Measurements from ENCODE around the gene ETS1.

ETS1 gene

DNA sequence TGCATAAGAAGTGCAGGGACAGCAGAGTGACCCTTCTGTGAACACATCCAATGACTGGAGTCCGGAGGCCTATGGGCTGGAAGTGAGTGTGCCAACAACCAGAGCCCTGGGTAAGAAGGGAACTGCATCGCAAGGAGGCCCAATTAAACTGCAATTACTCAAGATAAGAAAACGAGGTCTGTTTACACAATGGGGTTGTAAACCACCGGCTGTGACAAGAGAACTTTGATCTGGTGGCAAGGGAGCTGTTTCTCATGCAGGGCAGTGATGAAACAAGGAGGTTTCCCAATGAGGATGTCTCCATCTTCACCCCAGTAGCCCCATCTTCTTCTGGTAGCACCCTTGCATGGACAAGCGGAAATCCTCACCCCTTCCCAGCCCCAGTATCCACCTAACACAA lies 21.5 kb downstream of the ETS1 start (continued):
- peak; percentile 45; the same call in 1 of the 2 replicates for TF ChIP-seq KLF7 (tag by site-specific recombination; IDR thresholded peaks at IDR 0.05; ENCODE audit: borderline replicate concordance)
- peak; percentile 38; the same call in 1 of the 2 replicates for TF ChIP-seq KLF8 (tag by site-specific recombination; IDR thresholded peaks at IDR 0.05)
- peak; percentile 81 for TF ChIP-seq ZSCAN16 (tag by site-specific recombination; IDR thresholded peaks at IDR 0.05)
- peak; percentile 82 for TF ChIP-seq ZSCAN30 (tag by site-specific recombination; IDR thresholded peaks at IDR 0.05)
- TF ChIP-seq ZNF146 (tag by site-specific recombination; IDR thresholded peaks at IDR 0.05) = 0 out of 2 replicates have a peak, but pooled peaks have one; percentile 17
- peak; percentile 88 for TF ChIP-seq PRDM6 (tag by site-specific recombination; IDR thresholded peaks at IDR 0.05)
- TF ChIP-seq ZNF843 (tag by site-specific recombination; IDR thresholded peaks at IDR 0.05) = peak; percentile 97
- no peak for TF ChIP-seq GLI4 (tag by site-specific recombination; IDR thresholded peaks at IDR 0.05)
- TF ChIP-seq ZNF664 (tag by site-specific recombination; IDR thresholded peaks at IDR 0.05) = no peak
- peak; percentile 83 for TF ChIP-seq ZBTB20 (tag by site-specific recombination; IDR thresholded peaks at IDR 0.05)
- 0 out of 2 replicates have a peak, but pooled peaks have one; percentile 20 for TF ChIP-seq GLIS2 (tag by site-specific recombination; IDR thresholded peaks at IDR 0.05)
- peak; percentile 99 for TF ChIP-seq OSR2 (tag by site-specific recombination; IDR thresholded peaks at IDR 0.05)
- peak; percentile 70 for TF ChIP-seq ZNF423 (tag by site-specific recombination; IDR thresholded peaks at IDR 0.05)
- TF ChIP-seq IKZF3 (tag by site-specific recombination; IDR thresholded peaks at IDR 0.05) = peak; percentile 85
- TF ChIP-seq ZNF2 (tag by site-specific recombination; IDR thresholded peaks at IDR 0.05) = peak; percentile 55; the same call in 1 of the 2 replicates
- no peak for TF ChIP-seq ZNF670 (tag by site-specific recombination; IDR thresholded peaks at IDR 0.05; ENCODE audit: low read depth)
- no peak for TF ChIP-seq ZFP37 (tag by site-specific recombination; IDR thresholded peaks at IDR 0.05)
- TF ChIP-seq ZBTB48 (tag by site-specific recombination; IDR thresholded peaks at IDR 0.05) = peak; percentile 88
- TF ChIP-seq, protein P1, sequence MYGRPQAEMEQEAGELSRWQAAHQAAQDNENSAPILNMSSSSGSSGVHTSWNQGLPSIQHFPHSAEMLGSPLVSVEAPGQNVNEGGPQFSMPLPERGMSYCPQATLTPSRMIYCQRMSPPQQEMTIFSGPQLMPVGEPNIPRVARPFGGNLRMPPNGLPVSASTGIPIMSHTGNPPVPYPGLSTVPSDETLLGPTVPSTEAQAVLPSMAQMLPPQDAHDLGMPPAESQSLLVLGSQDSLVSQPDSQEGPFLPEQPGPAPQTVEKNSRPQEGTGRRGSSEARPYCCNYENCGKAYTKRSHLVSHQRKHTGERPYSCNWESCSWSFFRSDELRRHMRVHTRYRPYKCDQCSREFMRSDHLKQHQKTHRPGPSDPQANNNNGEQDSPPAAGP (tag by site-specific recombination; IDR thresholded peaks at IDR 0.05) = 0 out of 2 replicates have a peak, but pooled peaks have one; percentile 26
- TF ChIP-seq, protein P2, sequence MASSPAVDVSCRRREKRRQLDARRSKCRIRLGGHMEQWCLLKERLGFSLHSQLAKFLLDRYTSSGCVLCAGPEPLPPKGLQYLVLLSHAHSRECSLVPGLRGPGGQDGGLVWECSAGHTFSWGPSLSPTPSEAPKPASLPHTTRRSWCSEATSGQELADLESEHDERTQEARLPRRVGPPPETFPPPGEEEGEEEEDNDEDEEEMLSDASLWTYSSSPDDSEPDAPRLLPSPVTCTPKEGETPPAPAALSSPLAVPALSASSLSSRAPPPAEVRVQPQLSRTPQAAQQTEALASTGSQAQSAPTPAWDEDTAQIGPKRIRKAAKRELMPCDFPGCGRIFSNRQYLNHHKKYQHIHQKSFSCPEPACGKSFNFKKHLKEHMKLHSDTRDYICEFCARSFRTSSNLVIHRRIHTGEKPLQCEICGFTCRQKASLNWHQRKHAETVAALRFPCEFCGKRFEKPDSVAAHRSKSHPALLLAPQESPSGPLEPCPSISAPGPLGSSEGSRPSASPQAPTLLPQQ (tag by site-specific recombination; IDR thresholded peaks at IDR 0.05) = peak; percentile 59; the same call in 1 of the 2 replicates
- TF ChIP-seq ZNF426 (tag by site-specific recombination; IDR thresholded peaks at IDR 0.05) = no peak
- peak; percentile 99 for TF ChIP-seq ZIC2 (tag by site-specific recombination; IDR thresholded peaks at IDR 0.05)
- no peak; the same call in 1 of the 2 replicates for TF ChIP-seq ZNF341 (tag by site-specific recombination; IDR thresholded peaks at IDR 0.05; ENCODE audit: low read depth)
- peak; percentile 88 for TF ChIP-seq ZNF488 (tag by site-specific recombination; IDR thresholded peaks at IDR 0.05)
- no peak for TF ChIP-seq ZNF677 (tag by site-specific recombination; IDR thresholded peaks at IDR 0.05)
- peak; percentile 61; the same call in 1 of the 2 replicates for TF ChIP-seq ATF2 (tag by site-specific recombination; IDR thresholded peaks at IDR 0.05; ENCODE audit: low read depth)
- TF ChIP-seq ZXDB (tag by site-specific recombination; IDR thresholded peaks at IDR 0.05) = peak; percentile 82; the same call in 1 of the 2 replicates
- no peak for TF ChIP-seq SETDB1 (IDR thresholded peaks at IDR 0.05; ENCODE audit: insufficient read length, low read length)
- TF ChIP-seq, protein P3, sequence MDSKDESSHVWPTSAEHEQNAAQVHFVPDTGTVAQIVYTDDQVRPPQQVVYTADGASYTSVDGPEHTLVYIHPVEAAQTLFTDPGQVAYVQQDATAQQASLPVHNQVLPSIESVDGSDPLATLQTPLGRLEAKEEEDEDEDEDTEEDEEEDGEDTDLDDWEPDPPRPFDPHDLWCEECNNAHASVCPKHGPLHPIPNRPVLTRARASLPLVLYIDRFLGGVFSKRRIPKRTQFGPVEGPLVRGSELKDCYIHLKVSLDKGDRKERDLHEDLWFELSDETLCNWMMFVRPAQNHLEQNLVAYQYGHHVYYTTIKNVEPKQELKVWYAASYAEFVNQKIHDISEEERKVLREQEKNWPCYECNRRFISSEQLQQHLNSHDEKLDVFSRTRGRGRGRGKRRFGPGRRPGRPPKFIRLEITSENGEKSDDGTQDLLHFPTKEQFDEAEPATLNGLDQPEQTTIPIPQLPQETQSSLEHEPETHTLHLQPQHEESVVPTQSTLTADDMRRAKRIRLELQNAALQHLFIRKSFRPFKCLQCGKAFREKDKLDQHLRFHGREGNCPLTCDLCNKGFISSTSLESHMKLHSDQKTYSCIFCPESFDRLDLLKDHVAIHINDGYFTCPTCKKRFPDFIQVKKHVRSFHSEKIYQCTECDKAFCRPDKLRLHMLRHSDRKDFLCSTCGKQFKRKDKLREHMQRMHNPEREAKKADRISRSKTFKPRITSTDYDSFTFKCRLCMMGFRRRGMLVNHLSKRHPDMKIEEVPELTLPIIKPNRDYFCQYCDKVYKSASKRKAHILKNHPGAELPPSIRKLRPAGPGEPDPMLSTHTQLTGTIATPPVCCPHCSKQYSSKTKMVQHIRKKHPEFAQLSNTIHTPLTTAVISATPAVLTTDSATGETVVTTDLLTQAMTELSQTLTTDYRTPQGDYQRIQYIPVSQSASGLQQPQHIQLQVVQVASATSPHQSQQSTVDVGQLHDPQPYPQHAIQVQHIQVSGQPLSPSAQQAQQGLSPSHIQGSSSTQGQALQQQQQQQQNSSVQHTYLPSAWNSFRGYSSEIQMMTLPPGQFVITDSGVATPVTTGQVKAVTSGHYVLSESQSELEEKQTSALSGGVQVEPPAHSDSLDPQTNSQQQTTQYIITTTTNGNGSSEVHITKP (tag by site-specific recombination; IDR thresholded peaks at IDR 0.05) = 0 out of 2 replicates have a peak, but pooled peaks have one; percentile 40
- TF ChIP-seq KLF1 (tag by site-specific recombination; IDR thresholded peaks at IDR 0.05) = no peak
- peak; percentile 62; the same call in 1 of the 2 replicates for TF ChIP-seq TRIM28 (IDR thresholded peaks at IDR 0.05; ENCODE audit: borderline replicate concordance, low read length)
- no peak for TF ChIP-seq ZNF626 (tag by site-specific recombination; IDR thresholded peaks at IDR 0.05)

Data from HEK293 (cell line).